GM18520 (cell line): ENCODE results near the gene CROCC2.

ENCODE experiments used
- ATAC-seq: cut with Tn5 transposase; IDR thresholded peaks from one replicate; pipeline ENCODE4 v1.9.1; 2021; ENCODE audit not compliant: unreplicated experiment

The CROCC2 gene

GRCh38 chr2:241008711-241009121 lies 102.6 kb downstream of the CROCC2 start:
- no peak for ATAC-seq

GRCh38 chr2:241009191-241009590 lies 103.1 kb downstream of the CROCC2 start:
- ATAC-seq: no peak

GRCh38 chr2:241009601-241010530 lies 103.7 kb downstream of the CROCC2 start:
- ATAC-seq: no peak

- ATAC-seq: no peak
Observed at GRCh38 chr2:241010531-241011295, 104.6 kb downstream of the CROCC2 start.

- ATAC-seq: no peak
Observed at GRCh38 chr2:241011296-241011600, 105.1 kb downstream of the CROCC2 start.

- no peak for ATAC-seq
Observed at GRCh38 chr2:241011751-241012510, 105.8 kb downstream of the CROCC2 start.

GRCh38 chr2:241014224-241014623 lies 108.1 kb downstream of the CROCC2 start:
- ATAC-seq: no peak

- ATAC-seq: no peak
Observed at GRCh38 chr2:241014764-241015163, 108.6 kb downstream of the CROCC2 start.

GRCh38 chr2:241015439-241015838 lies 109.3 kb downstream of the CROCC2 start:
- no peak for ATAC-seq

- ATAC-seq: no peak
Observed at GRCh38 chr2:241017228-241017940, 111.2 kb downstream of the CROCC2 start.

- ATAC-seq: no peak
Observed at GRCh38 chr2:241018051-241018891, 112.1 kb downstream of the CROCC2 start.

GRCh38 chr2:241019441-241020139 lies 113.5 kb downstream of the CROCC2 start:
- no peak for ATAC-seq

GRCh38 chr2:241020201-241020600 lies 114.1 kb downstream of the CROCC2 start:
- no peak for ATAC-seq

GRCh38 chr2:241020629-241021190 lies 114.6 kb downstream of the CROCC2 start:
- ATAC-seq: no peak

GRCh38 chr2:241025639-241026038 lies 119.5 kb downstream of the CROCC2 start:
- ATAC-seq: no peak

- no peak for ATAC-seq
Observed at GRCh38 chr2:241029599-241030332, 123.6 kb downstream of the CROCC2 start.

GRCh38 chr2:241030333-241030680 lies 124.2 kb downstream of the CROCC2 start:
- no peak for ATAC-seq

- no peak for ATAC-seq
Observed at GRCh38 chr2:241030883-241031282, 124.7 kb downstream of the CROCC2 start.
